ENCODE measurements around the gene TMCO4.

- TF ChIP-seq CTCF (conservative IDR thresholded peaks at IDR 0.05 in 1 of 2, IDR thresholded peaks at IDR 0.05 in 1 of 2; ENCODE audit: extremely low read depth in 1 of 2, insufficient read depth in 1 of 2, low read depth in 1 of 2, low read length in 2 of 2) (no peak), EZH2 (IDR thresholded peaks at IDR 0.05; ENCODE audit: borderline replicate concordance, low read length) (no peak)
These were observed 27.7 kb downstream of the TMCO4 start for GRCh38 chr1:19772053-19772452.
